Esophagus muscularis mucosa (tissue), 3 donors: ENCODE results near the gene RIT1.

Experiments
- POLR2A ChIP-seq: fragments of 450-650 bp; IDR thresholded peaks from one replicate; pipeline ENCODE4 v1.6.1; 2017; ENCODE audit warnings: antibody characterized with exemption, moderate library complexity, mild to moderate bottlenecking, low read depth
- TF ChIP-seq, protein P1 (sequence below), 3 experiments: fragments of 200-600 bp in 2 of 3; fragments of 450-650 bp in 1 of 3; sonication (generic) in 2 of 3; IDR thresholded peaks; one replicate each; pipeline ENCODE4 v1.5.1; 2017 to 2019; ENCODE audit warnings: antibody characterized with exemption in 3 of 3, mild to moderate bottlenecking in 2 of 3, moderate library complexity in 1 of 3

DNA sequence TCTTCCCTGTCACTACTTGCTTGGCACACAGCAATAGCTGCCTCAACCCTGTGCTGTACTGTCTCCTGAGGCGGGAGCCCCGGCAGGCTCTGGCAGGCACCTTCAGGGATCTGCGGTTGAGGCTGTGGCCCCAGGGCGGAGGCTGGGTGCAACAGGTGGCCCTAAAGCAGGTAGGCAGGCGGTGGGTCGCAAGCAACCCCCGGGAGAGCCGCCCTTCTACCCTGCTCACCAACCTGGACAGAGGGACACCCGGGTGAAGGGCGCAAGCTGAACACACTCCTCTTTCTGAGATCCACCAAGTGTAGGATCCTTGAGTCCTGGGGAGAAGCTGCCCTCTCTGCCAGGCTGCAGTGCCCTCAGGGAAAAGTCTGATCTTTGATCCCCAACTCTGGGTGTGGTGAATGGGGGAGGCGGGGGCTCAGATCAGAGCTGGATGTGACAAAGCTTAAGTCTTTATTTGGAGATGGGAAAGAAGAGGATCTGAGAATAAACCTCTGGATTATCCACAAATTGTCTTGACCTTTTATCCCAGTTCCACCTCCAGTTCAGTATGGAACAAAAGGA, 31.5 kb upstream of the RIT1 start:
- TF ChIP-seq, protein P1, sequence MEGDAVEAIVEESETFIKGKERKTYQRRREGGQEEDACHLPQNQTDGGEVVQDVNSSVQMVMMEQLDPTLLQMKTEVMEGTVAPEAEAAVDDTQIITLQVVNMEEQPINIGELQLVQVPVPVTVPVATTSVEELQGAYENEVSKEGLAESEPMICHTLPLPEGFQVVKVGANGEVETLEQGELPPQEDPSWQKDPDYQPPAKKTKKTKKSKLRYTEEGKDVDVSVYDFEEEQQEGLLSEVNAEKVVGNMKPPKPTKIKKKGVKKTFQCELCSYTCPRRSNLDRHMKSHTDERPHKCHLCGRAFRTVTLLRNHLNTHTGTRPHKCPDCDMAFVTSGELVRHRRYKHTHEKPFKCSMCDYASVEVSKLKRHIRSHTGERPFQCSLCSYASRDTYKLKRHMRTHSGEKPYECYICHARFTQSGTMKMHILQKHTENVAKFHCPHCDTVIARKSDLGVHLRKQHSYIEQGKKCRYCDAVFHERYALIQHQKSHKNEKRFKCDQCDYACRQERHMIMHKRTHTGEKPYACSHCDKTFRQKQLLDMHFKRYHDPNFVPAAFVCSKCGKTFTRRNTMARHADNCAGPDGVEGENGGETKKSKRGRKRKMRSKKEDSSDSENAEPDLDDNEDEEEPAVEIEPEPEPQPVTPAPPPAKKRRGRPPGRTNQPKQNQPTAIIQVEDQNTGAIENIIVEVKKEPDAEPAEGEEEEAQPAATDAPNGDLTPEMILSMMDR (IDR thresholded peaks at IDR 0.05), result no peak
- TF ChIP-seq POLR2A, result no peak
